Effector CD4-positive, alpha-beta T cell (primary cell): ENCODE results near the gene AGTR1.
"Not testable (repeated sequence)": the region's sequence is repeated elsewhere in the genome, so short reads cannot be mapped to it uniquely, and the experiment has no call there.

ENCODE experiments used
- DNase-seq: peaks from one replicate; pipeline ENCODE4 v3.0.0-alpha.2; 2020

Gene AGTR1

DNA sequence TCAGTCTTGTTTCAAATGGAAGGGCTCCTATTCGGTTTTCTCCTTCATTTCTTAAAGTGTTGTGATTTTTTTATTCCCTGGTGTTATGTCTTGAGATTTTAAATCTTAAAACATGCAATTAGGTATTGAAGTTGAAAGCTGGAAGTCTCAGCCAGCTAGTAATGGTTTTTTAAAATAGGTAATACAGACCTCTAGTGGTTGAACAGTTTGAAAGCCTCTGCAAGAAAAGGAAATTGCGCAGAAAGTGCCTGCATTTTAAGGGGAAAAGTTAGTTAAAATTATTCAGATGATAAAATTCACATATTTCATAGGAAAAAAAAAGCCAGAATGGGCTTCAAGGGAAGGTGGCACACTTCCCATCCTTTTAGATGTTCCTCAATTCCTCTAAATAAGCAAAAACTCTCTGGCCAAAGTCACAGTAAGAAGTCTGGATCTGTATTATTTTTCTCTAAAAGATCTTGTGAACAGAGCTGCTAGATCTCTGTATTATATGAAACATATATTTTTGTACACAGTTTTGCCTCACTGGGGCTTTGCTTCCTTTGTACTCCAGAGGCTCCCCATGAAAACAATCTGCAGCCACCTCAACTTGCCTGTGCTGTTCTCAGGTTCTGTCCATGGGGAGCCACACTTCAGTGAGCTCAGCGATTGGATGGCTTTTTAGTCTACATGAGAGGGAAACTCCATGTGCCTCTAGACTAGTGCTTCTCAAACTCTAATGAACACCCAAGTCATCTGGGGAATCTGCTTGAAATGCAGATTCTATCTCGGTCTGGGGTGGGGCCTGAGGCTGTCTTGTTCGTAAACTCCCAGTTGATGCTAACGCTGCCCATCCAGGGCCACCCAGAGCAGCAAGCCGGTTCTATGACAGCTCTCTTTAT, 21.5 kb downstream of the AGTR1 start:
- DNase-seq = no peak

DNA sequence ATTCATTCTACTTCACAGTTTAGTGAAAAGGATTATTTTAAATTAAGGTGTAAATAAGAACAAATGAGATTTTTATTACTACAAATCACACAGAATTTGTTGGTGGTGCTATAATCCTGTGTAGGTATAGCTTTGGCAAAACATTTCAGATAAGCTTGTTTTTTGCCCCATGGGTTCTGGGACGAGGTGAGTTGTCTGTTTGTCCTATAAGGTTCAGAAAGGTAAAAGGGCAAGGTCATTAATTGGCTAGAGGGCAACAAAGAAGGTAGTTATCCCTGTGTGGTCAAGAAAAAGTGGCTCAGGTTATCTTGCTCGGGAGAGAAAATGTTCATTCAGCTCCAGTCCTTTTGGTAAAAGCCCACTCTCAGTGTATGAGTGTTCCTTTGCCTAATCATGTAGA, 23.2 kb downstream of the AGTR1 start:
- DNase-seq = no peak

DNA sequence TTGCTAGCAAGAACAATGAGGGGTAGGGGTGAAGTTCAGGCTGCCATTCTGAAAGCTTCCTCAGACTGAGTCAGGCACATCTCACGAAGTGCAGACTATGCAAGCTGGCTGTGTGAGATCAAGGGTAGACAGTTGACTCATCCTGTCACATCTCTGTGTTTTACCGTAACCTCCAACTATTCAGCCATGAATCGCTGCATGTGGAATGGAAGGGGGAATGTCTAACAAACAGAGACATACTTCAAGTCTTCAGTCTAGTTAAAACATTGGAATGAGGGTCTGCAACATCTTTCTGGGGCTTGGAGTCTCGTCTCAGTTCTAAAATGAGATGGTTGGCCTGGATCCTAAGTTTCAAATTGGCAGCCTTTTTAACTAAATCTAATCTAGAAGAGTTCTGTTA, 25.9 kb downstream of the AGTR1 start:
- no peak for DNase-seq

DNA sequence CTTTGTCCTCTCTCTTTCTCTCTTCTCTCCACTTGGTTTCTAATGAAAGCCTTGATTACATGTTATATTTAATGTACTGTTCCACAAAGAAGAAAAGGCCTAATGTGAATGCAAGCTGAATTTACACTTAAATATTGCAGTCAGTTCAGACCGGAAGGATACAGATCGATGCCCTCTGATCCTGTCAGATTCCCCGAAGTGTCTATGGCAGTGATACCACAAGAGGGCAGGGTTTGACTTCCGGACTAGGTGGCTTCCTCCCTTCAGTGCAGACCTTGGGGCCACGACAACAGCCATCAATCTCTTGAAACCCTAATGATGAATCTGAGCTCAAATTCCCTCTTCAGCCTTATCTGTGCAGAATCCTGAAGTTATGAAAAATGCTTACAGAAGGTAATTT, 29.5 kb downstream of the AGTR1 start:
- no peak for DNase-seq

DNA sequence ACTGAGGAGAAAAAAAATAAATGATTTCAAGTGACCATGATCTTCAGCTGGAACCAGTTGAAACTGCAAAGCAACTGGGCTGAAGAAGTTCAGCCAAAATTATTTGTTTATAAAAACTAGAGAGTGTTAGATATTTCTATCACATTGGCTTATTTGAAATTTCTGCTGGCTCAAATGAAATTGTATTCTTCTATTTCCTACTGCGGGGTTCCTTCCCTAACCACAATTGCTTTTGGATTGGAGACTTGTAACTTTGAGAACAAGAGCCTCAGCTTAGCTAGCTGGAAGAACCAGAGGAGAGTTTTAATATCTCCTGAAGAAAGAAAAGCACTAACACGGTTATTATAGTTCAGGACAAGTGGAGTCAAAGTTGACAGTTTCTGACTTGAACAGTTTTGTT, 31.1 kb downstream of the AGTR1 start:
- no peak for DNase-seq

DNA sequence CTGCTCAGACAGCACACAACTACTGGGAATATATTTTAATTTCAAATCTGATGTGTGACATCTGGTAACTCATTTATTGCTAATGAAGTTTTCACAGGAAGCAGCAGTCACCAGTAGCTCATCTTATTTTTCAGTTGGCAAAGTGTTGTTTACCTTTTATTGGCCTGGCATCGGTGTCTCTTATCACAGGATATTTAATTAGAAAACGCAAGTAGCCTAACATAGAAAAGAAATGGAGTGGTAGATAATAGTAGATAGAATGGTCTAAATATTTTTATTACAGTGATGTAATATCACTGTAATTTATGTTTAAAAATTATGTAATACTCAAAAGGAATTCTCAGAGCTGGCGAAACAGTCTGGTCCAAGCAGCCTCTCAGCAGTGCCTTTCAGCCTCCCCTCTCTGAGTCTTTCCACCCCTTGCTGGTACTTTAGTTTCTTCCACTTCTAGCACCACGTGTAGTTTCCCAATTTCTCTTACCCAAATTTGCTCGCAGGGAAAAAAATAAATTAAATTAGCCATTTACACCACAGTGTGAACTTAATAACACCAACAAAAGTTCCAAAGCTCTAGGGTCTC, 31.9 kb downstream of the AGTR1 start:
- no peak for DNase-seq

DNA sequence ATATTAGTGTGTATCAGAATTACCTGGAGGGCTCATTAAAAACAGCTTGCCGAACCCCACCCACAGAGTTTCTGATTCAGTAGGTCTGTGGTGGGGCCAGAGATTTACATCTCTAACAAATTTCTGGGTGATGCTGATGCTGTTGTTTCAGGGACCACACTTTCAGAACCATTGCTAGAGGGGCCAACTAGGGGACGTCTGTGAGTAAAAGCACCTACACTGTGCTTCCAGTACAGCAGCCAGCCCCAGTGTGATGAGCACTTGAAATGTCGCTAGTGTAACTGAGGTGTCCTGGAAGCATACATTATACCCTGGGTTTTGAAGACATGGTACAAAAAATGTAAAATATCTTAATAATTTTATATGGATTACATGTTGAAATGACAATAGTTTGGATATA, 33.0 kb downstream of the AGTR1 start:
- DNase-seq = no peak

DNA sequence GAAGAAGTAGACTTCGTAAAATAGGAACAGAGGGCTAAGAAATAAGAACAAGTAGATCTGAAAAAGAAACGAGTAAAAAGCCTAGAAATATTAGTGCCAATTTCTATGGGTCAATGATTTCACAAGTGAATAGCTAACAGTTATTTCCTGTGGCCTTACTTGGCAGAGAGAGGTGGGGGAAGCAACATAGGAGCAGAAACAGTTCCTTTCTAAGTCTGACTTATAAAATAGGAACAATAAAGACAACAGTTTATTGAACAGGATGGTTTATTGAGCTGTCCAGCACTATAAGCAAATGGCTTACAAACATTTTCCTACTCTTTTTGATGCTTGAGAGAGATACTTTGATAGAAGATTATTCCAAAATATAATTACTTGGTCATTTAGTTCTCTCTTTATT, 37.9 kb downstream of the AGTR1 start:
- no peak for DNase-seq

DNA sequence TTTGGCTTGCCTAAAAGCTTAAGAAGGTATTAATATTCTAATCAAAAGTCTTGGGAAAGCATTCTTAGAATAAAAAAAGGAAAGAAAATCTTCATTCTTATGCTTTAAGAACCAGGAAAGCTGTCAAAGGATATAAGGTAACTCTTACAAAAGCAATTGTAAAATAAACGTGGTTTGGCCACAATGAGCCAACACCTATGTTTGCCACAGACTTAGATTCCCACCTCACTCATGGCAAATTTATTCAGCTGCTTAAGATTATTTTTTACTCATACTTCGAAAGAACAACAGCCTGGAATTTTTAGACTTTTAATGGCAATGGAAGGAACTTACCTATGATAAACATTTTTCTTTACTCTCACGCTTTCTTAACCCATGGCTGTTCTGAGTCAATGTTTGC, 38.4 kb downstream of the AGTR1 start:
- no peak for DNase-seq

DNA sequence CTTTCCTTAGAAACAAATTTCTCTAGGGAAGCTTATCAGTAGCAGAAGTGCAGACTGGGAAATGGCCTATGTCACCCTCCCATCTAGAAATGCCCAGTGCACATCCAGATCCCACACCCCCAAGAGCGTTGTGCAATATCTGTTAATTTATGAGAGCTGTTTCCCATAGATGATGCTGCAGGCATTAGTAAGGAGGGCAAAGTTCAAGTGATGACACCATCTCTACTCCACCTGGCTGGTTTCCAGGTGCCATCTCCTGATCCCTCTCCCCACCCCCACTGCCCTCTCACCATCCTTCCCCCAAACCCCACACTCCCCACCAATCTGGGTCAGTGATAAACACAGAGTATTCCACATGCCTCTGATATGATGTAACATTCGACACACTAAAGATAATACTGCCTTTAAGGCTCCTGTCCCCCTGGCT, 39.4 kb downstream of the AGTR1 start:
- no peak for DNase-seq

DNA sequence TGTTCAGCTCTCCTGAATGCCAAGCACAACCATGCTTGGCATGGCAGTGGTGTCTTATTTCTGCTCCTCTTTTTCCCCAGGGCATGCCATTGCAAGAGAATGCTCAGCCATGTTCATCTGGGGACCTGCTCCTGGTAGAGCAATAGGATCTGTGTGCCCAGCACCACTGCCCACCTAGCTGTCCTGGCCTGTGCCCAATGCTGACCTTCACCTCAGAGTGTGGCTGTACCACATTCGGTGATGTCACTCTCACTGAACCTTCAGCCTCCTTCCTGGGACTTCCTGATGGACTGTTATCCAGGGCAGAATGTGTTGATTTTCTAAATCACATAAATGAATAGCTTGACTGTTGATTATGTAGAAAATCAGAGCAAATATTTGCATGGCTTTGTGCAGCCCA, 42.0 kb downstream of the AGTR1 start:
- no peak for DNase-seq

DNA sequence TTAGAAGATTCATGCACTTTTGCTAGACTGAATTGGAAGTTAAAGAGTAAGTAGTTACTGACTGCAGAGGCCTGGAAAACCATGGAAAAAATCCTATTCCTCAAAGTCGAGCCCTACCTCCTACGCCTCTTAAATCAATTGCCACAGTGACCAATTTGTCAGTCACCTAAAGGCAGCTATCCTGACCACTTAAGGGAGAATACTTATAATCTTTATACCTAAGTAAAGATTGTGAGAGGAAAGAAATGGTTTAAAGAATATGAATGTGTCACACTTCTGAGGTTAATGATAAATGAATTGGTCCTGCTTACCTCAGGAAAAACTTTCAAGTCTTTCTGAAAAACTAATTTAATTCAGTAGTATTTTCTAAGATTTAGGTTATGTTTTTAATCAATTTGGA, 42.6 kb downstream of the AGTR1 start:
- DNase-seq = no peak

DNA sequence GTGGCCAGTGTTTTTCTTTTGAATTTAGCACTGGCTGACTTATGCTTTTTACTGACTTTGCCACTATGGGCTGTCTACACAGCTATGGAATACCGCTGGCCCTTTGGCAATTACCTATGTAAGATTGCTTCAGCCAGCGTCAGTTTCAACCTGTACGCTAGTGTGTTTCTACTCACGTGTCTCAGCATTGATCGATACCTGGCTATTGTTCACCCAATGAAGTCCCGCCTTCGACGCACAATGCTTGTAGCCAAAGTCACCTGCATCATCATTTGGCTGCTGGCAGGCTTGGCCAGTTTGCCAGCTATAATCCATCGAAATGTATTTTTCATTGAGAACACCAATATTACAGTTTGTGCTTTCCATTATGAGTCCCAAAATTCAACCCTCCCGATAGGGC, 43.5 kb downstream of the AGTR1 start:
- no peak for DNase-seq

DNA sequence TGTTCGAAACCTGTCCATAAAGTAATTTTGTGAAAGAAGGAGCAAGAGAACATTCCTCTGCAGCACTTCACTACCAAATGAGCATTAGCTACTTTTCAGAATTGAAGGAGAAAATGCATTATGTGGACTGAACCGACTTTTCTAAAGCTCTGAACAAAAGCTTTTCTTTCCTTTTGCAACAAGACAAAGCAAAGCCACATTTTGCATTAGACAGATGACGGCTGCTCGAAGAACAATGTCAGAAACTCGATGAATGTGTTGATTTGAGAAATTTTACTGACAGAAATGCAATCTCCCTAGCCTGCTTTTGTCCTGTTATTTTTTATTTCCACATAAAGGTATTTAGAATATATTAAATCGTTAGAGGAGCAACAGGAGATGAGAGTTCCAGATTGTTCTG, 44.4 kb downstream of the AGTR1 start:
- no peak for DNase-seq

DNA sequence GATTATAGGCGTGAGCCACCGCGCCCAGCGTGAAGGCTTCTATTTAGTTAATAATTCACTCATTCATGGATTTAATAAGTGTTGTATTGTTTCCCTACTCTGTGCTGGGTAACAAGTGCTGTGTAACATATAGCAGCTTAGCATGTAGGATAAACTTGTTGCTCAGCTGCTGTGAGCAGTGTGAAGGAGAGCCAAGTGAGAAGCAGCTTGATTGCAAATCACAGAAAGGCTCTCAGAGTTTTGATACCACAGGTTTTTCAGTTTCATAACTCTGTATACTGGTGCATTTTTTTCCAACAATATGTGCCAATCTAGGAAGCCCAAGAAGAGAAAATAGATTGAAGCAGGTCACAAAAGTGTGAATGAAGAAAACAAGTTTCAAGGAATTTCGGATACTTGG, 48.4 kb downstream of the AGTR1 start:
- no peak for DNase-seq

DNA sequence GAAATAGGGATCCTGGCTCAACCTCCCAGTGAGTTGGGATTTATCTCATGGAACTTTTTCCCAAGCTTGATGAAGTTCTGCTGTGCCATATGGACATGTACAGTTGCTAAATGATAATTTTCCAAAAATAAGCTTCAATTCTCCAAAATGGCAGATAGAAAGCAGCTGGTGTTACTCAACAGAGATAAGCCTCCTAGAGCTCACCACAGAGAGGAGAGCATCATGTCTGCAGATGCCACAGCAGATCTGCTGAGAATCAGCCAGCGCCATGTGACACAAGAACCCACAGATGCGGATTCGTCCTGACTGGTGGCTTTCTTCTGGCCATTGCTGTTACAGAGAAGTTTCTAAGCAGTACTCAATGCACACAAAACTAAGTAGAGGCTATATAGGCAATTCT, 50.6 kb downstream of the AGTR1 start:
- DNase-seq = no peak

DNA sequence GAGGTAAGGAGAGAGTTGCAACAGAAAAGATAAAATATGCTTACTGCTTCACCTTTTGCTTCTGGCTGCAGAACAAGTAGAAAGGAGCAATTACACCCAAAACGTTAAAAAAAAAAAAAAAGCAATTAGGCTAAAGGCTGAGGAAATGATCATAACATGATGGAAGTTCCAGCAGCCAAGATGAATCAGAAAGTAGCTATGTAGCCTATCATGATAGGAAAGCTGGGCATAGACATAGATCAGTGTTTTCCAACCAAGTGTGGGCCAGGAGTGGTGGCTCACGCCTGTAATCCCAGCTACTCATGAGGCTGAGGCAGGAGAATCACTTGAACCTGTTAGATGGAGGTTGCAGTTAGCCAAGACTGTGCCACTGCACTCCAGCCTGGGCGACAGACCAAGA, 52.6 kb downstream of the AGTR1 start:
- DNase-seq = no peak

DNA sequence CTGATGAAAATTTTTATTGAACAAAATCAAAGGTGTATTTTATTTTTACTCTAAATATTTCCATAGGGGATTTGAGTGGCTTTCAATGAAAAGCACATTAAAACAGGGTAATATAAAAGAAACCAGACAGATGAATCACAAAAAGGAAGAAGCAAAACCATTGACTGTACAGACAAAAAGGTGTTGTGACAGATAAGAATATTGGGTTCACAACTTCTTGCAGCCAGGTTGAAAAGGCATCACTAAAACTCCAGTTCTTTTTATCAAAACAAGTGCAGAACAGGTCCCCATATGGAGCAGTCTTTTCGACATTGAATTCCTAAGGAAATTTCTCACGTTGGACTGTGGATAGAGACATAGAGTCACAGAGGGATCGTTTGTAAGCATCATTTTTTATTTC, 53.8 kb downstream of the AGTR1 start:
- no peak for DNase-seq

DNA sequence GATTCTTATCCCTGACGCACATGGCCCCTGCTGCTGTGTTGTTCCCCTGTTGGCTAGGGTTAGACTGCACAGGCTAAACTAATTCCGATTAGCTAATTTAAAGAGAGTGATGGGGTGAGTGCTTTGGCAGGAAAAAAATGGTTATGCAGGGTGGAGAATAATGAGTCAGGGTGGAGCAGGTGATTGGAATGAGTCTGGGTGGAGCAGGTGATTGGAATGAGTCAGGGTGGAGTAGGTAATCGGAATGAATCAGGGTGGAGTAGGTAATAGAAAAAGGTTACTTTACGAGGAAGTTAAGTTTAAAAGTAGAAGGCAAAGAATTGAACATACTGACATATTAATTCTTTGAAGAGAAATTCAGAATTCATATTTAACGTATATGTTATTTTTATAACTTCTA, 55.7 kb downstream of the AGTR1 start:
- DNase-seq = not testable (repeated sequence)

DNA sequence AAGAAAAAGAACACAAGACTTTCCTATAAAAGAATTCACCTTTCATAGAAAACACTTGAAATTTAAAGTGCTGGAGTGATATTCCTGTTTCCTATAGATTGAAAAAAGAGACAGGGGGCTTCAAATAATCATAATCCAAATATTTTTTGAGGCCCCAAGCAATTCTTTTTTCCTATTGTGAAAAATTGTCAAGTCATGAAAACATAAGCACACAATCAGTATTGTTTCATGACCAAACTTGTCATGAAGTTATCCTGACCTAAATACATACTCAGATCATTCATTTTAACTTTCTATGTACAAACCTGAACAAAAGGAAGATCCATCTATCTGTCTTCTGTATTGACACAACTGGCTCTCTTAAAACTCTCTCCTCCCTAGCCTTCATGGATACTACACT, 57.9 kb downstream of the AGTR1 start:
- DNase-seq = no peak

DNA sequence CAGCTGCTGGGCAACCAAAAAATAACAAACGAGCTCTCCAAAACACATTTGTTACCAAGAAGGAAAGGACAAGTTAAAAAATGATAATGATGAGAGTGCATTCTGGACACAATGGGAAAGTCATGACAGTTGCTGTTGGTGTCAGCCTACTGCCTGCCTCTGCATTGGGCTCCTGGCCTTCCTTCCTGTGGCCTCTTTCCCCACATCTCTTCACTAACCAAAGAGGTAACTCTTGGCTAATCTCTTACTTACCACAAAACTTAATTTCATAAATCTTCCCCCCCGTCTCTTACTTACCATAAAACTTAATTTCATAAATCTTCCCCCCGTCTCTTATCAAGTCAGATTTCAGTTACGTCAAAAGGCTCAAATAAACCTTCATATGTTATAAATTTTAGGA, 58.6 kb downstream of the AGTR1 start:
- DNase-seq = no peak

DNA sequence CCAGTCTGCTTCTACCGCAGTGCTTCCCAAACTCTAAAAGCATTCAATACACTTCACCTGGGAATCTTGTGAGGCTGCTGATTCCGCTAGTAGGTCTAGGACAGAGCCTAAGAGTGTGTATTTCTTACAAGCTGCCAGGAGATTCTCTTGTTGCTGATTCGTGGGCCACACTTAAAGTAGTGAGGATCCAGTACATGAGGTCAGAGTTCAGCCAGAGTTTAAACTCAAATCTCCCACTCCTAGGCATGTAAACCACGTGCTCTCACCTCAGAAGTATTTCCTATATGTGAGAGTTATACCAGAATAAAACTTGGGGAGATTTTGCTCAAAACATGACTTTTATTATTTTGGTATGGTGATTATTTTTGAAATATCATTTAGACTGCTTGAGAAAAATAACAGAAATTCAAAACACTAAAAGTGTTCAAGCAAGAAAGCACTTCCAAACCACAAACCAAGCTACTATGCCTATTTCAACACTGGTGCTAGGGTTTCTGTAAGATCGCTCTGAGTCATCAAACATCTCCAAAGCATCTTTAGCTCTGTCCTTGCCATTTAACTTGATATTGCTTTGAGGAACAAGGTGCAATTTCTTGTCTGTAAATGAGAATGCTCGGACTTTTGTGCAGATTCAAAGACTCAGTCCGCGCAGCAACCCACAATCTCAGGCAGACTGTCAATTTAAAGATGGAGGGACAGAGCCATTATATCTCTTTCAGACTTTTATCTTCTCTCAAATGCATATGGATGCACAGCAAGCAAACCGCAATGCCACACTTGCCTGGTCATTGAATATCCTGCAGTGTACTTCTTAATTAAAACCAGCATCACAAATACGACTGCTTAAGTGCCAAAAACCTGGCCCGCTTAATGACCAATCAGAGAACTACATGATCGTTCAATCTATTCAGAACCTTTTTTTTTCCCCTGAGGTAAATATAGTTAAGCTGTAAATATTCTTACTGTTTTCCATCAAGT, 59.8 kb downstream of the AGTR1 start:
- no peak for DNase-seq

DNA sequence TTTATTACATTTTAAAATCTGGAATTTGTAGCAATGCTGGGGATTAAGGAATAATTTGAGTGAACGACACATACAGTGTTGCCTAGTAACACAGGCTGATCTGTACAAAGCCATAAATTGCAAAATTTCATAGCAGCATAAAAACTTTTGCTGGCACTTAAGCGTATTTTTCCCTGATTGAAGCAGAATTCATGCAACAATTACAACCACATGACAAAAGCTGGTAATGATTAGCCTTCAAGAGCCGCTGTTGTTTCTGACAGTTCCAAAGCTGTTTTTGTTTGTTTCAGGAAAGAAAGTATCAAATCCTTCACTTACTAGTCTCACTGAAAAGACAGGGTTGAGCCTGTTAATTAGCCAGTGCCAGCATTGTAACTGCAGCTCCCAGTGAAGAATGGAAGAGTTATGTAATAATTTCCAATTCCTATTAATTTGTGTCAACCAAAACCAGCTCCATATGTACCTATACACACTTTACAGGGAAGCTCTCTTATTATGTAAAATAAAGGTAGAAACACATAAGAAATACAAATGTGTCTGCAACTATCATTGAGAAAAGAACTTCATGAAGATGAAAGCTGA, 60.7 kb downstream of the AGTR1 start:
- no peak for DNase-seq
